GM23248 (cell line): ENCODE data around the gene GCM1.

Source experiments
- EZH2 ChIP-seq: fragments of 200-600 bp; sonication (generic); IDR thresholded peaks from 2 replicates; pipeline ENCODE4 v1.6.1; 2018; ENCODE audit warnings: antibody characterized with exemption, mild to moderate bottlenecking; ENCODE audit not compliant: insufficient read depth, poor library complexity, severe bottlenecking
- EZH2phosphoT487 ChIP-seq: fragments of 200-600 bp; sonication (generic); IDR thresholded peaks from 2 replicates; pipeline ENCODE4 v1.6.1; 2018; ENCODE audit warnings: antibody characterized with exemption, moderate library complexity, mild to moderate bottlenecking, low read depth; ENCODE audit not compliant: insufficient read depth

DNA sequence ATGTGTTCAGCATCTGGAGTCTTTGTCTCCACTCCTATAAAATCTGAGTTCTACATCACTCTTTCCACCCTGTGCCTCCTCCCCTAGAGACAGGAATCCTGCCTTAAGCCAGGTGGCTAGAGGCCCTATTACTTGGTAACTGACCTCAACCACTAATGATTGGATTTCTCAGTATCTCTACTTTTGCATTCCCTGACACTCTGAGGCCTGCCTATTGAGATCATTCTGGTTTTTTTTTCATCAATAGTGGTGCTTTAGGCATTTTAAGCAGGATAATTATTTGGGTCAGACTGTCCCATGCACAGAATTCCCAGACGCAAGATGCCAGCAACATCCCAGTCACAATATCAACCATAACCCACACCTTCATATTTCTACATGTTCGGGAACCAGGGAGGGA lies 3.9 kb upstream of the GCM1 start:
- no peak for TF ChIP-seq EZH2
- no peak for TF ChIP-seq EZH2phosphoT487
